ENCODE data around the gene YTHDF2.

Gene YTHDF2

GRCh38 chr1:28736450-28737306 is at the start of gene YTHDF2 (continued):
- TF ChIP-seq YY1 (tag by site-specific recombination; IDR thresholded peaks at IDR 0.05), result peak; percentile 76
- peak; percentile 94 for TF ChIP-seq ZNF501 (tag by site-specific recombination; IDR thresholded peaks at IDR 0.05)
- TF ChIP-seq MZF1 (tag by site-specific recombination; IDR thresholded peaks at IDR 0.05; ENCODE audit: borderline replicate concordance), result 0 out of 2 replicates have a peak, but pooled peaks have one; percentile 18
- TF ChIP-seq ZNF350 (tag by site-specific recombination; IDR thresholded peaks at IDR 0.05), result no peak
- no peak for TF ChIP-seq ZNF549 (tag by site-specific recombination; IDR thresholded peaks at IDR 0.05)
- TF ChIP-seq ZNF37A (tag by site-specific recombination; IDR thresholded peaks at IDR 0.05), result no peak
- no peak for TF ChIP-seq ZNF211 (tag by site-specific recombination; IDR thresholded peaks at IDR 0.05; ENCODE audit: low read depth)
- no peak; the same call in 1 of the 2 replicates for TF ChIP-seq ZNF2 (tag by site-specific recombination; IDR thresholded peaks at IDR 0.05)
- no peak for TF ChIP-seq ZNF133 (tag by site-specific recombination; IDR thresholded peaks at IDR 0.05)
- peak; percentile 88 for TF ChIP-seq ZNF629 (tag by site-specific recombination; IDR thresholded peaks at IDR 0.05)
- TF ChIP-seq, protein P1, sequence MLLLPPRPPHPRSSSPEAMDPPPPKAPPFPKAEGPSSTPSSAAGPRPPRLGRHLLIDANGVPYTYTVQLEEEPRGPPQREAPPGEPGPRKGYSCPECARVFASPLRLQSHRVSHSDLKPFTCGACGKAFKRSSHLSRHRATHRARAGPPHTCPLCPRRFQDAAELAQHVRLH (tag by site-specific recombination; IDR thresholded peaks at IDR 0.05), result peak; percentile 89
- TF ChIP-seq ZBTB8A (tag by site-specific recombination; IDR thresholded peaks at IDR 0.05), result peak; percentile 70
- TF ChIP-seq ZBTB6 (tag by site-specific recombination; IDR thresholded peaks at IDR 0.05), result peak; percentile 100
- TF ChIP-seq ZNF596 (tag by site-specific recombination; IDR thresholded peaks at IDR 0.05), result no peak
- TF ChIP-seq ZNF140 (tag by site-specific recombination; IDR thresholded peaks at IDR 0.05), result no peak
- no peak for TF ChIP-seq ZNF10 (tag by site-specific recombination; IDR thresholded peaks at IDR 0.05)
- peak; percentile 74 for TF ChIP-seq SP2 (tag by site-specific recombination; IDR thresholded peaks at IDR 0.05)
- peak; percentile 25 for TF ChIP-seq ZNF146 (tag by site-specific recombination; IDR thresholded peaks at IDR 0.05)
- no peak for TF ChIP-seq ZNF571 (tag by site-specific recombination; IDR thresholded peaks at IDR 0.05)
- TF ChIP-seq HOXD13 (CRISPR knock-in tag; IDR thresholded peaks at IDR 0.05; ENCODE audit: borderline replicate concordance), result no peak
- TF ChIP-seq REPIN1 (tag by site-specific recombination; IDR thresholded peaks at IDR 0.05; ENCODE audit: low read depth), result peak; percentile 57
- peak; percentile 84; the same call in 1 of the 2 replicates for TF ChIP-seq ZSCAN23 (tag by site-specific recombination; IDR thresholded peaks at IDR 0.05)
- TF ChIP-seq ZNF280D (tag by site-specific recombination; IDR thresholded peaks at IDR 0.05), result peak; percentile 20; the same call in 1 of the 2 replicates
- TF ChIP-seq, protein P2, sequence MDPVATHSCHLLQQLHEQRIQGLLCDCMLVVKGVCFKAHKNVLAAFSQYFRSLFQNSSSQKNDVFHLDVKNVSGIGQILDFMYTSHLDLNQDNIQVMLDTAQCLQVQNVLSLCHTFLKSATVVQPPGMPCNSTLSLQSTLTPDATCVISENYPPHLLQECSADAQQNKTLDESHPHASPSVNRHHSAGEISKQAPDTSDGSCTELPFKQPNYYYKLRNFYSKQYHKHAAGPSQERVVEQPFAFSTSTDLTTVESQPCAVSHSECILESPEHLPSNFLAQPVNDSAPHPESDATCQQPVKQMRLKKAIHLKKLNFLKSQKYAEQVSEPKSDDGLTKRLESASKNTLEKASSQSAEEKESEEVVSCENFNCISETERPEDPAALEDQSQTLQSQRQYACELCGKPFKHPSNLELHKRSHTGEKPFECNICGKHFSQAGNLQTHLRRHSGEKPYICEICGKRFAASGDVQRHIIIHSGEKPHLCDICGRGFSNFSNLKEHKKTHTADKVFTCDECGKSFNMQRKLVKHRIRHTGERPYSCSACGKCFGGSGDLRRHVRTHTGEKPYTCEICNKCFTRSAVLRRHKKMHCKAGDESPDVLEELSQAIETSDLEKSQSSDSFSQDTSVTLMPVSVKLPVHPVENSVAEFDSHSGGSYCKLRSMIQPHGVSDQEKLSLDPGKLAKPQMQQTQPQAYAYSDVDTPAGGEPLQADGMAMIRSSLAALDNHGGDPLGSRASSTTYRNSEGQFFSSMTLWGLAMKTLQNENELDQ (tag by site-specific recombination; IDR thresholded peaks at IDR 0.05; ENCODE audit: low read depth), result no peak
- TF ChIP-seq ZBTB17 (tag by site-specific recombination; IDR thresholded peaks at IDR 0.05), result peak; percentile 98
- no peak for TF ChIP-seq ZNF169 (tag by site-specific recombination; IDR thresholded peaks at IDR 0.05)
- peak; percentile 46; the same call in 1 of the 2 replicates for TF ChIP-seq ZNF518A (tag by site-specific recombination; conservative IDR thresholded peaks at IDR 0.05; ENCODE audit: low read depth)
- TF ChIP-seq ZNF423 (tag by site-specific recombination; IDR thresholded peaks at IDR 0.05), result peak; percentile 99
